PC-9 (cell line): ENCODE data around the gene OR9Q1.

Experiments used
- EZH2 ChIP-seq: fragments of 200-600 bp; sonication (generic); IDR thresholded peaks from 2 replicates; pipeline ENCODE4 v1.8.0; 2017; ENCODE audit warnings: antibody characterized with exemption, low read depth
- TF ChIP-seq, protein P1 (sequence below): fragments of 200-600 bp; sonication (generic); conservative IDR thresholded peaks from 2 replicates; pipeline ENCODE4 v1.6.1; 2017; ENCODE audit warnings: mixed run types, antibody characterized with exemption, mild to moderate bottlenecking, moderate library complexity

DNA sequence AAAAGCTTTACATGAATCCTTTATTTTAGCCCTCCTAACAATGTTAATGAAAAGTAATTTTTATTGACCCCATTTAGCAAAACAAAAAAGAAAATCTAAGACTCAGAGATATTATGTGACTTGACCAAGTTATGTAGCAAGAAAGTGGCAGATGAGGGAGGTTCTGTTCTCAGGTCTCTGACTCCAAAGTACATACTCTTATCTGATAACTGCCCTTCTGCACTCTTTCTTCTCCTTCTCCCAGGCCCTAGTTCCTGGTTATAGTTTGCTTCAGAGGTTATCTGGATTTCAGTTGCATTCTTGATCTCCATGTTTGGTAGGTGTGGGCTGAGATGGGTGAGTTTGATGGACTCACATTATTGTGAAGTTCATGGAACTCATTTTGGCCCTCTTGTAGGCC is 169.7 kb downstream of the OR9Q1 start:
- TF ChIP-seq EZH2, result no peak
- TF ChIP-seq, protein P1, sequence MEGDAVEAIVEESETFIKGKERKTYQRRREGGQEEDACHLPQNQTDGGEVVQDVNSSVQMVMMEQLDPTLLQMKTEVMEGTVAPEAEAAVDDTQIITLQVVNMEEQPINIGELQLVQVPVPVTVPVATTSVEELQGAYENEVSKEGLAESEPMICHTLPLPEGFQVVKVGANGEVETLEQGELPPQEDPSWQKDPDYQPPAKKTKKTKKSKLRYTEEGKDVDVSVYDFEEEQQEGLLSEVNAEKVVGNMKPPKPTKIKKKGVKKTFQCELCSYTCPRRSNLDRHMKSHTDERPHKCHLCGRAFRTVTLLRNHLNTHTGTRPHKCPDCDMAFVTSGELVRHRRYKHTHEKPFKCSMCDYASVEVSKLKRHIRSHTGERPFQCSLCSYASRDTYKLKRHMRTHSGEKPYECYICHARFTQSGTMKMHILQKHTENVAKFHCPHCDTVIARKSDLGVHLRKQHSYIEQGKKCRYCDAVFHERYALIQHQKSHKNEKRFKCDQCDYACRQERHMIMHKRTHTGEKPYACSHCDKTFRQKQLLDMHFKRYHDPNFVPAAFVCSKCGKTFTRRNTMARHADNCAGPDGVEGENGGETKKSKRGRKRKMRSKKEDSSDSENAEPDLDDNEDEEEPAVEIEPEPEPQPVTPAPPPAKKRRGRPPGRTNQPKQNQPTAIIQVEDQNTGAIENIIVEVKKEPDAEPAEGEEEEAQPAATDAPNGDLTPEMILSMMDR, result no peak
